Stomach (tissue), 9 donors: ENCODE data around the gene WASF2. TPM values are rescaled to one million over a fixed set of nuclear protein-coding genes. Genes with fewer than 3 reads are reported as not detected.
"Not testable (repeated sequence)": the region's sequence is repeated elsewhere in the genome, so short reads cannot be mapped to it uniquely, and the experiment has no call there.

Experiments
- DNase-seq, 2 donors: peaks; one replicate each; pipeline versions ENCODE4 v3.0.0 to v3.0.0-alpha.2; 2013 to 2019
- H3K27ac ChIP-seq, 5 donors: fragments of 200-600 bp in 4 of 5; sonication (generic) in 4 of 5; one replicate each; pipeline ENCODE4 v1.5.1; 2013 to 2019; ENCODE audit warnings: mild to moderate bottlenecking in 1 of 5, moderate library complexity in 1 of 5
- H3K27me3 ChIP-seq, 3 donors: fragments of 200-600 bp; sonication (generic); one replicate each; pipeline ENCODE4 v1.5.1; 2017 to 2019; ENCODE audit warnings: mixed run types in 1 of 3
- H3K36me3 ChIP-seq, 4 donors: fragments of 200-600 bp; sonication (generic); 1 replicate in 3 of 4; 2 replicates in 1 of 4; pipeline ENCODE4 v1.5.1; 2016 to 2019
- H3K4me1 ChIP-seq, 4 donors: fragments of 200-600 bp; sonication (generic); one replicate each; pipeline ENCODE4 v1.5.1; 2016 to 2019
- H3K4me3 ChIP-seq, 4 donors: fragments of 200-600 bp; sonication (generic) in 3 of 4; one replicate each; pipeline ENCODE4 v1.5.1; 2016 to 2019; ENCODE audit warnings: mild to moderate bottlenecking in 1 of 4
- H3K9me3 ChIP-seq, 4 donors: fragments of 200-600 bp; sonication (generic); one replicate each; pipeline ENCODE4 v1.5.1; 2016 to 2019
- CTCF ChIP-seq, 7 experiments: fragments of 450-650 bp in 4 of 7; fragments of 200-600 bp in 3 of 7; sonication (generic) in 3 of 7; IDR thresholded peaks; one replicate each; pipeline ENCODE4 v1.5.1; 2016 to 2019; ENCODE audit warnings: antibody characterized with exemption in 7 of 7, control low read depth in 2 of 7, mild to moderate bottlenecking in 1 of 7
- EP300 ChIP-seq: sonication (generic); formaldehyde crosslinking; IDR thresholded peaks from one replicate; pipeline ENCODE4 v1.6.1; 2017; ENCODE audit warnings: antibody characterized with exemption
- POLR2A ChIP-seq, 4 donors: fragments of 450-650 bp; IDR thresholded peaks; one replicate each; pipeline ENCODE4 v1.6.1; 2016; ENCODE audit warnings: antibody characterized with exemption in 4 of 4, control low read depth in 2 of 4, mild to moderate bottlenecking in 1 of 4, moderate library complexity in 1 of 4
- POLR2AphosphoS5 ChIP-seq, 3 donors: sonication (generic); formaldehyde crosslinking; IDR thresholded peaks; one replicate each; pipeline ENCODE4 v1.6.1; 2016; ENCODE audit warnings: antibody characterized with exemption in 3 of 3
- WGBS, 5 donors: extraction: QIAGEN DNeasy Blood & Tissue Kit in 3 of 5; methylation state at CpG; one replicate each; pipeline versions ENCODE4 v1.1.5 to v1.1.7; 2013 to 2018; 5-methylcytosine and 5-hydroxymethylcytosine counted together
- intact Hi-C: fragments of 100-400 bp; cut with DNase I; formaldehyde crosslinking; loops from one replicate; pipeline ENCODE4 v1.15.1; 2023; ENCODE audit warnings: low total_unique reads
- polyA plus RNA-seq, 3 donors: library from polyadenylated mRNA; stranded (reverse); fragments of 200-250 nt; gene quantifications; one replicate each; pipeline ENCODE4 v1.2.3, GENCODE V29; 2013
- total RNA-seq, 5 donors: library from RNA; depleted of rRNA; stranded (reverse); fragments of >200 nt; gene quantifications; one replicate each; pipeline versions ENCODE4 v1.1.0 to v1.2.3, GENCODE V29; 2014 to 2016
- donor health status: healthy with polysubstance abuse.
- donor health status: Bipolar disorder and iron deficiency.
- donor health status: healthy.

WASF2 gene
- total and polyA plus RNA-seq, 8 donors, result 24.7 to 82.1 (median 54.7) TPM

- Histone ChIP-seq H3K27ac (peak overlapping the region in 4 of 5 donors; percentile 39 to 88 (median 78)), H3K36me3 (peaks cover 0 to 17% (median 11%) of the 10 kb centered on the region in 4 donors), H3K4me1 (peaks cover 51 to 75% (median 62%) of the 10 kb centered on the region in 4 donors), H3K4me3 (no peak overlapping the region), H3K9me3 (no peaks in the 10 kb centered on the region), H3K27me3 (no peaks in the 10 kb centered on the region)
- no peak for TF ChIP-seq CTCF (IDR thresholded peaks at IDR 0.05)
- intact Hi-C loops, result no loop called here
- 69 to 86% (median 82%) methylated on average over 1 of the region's 1 CpG for whole genome bisulfite sequencing, 5 donors
- peak in 1 of 2 donors; percentile 30 for DNase-seq
These were observed 51.3 kb downstream of the WASF2 start for GRCh38 chr1:27438621-27439061.

- no peaks in the 10 kb centered on the region for H3K27me3 ChIP-seq
- TF ChIP-seq POLR2A (IDR thresholded peaks at IDR 0.05) (peak in 1 of 4 donors; percentile 26), CTCF (IDR thresholded peaks at IDR 0.05) (no peak), POLR2AphosphoS5 (IDR thresholded peaks at IDR 0.05) (peak; percentile 45 to 87 (median 85))
- WGBS, 5 donors, result 19 to 29% (median 21%) methylated on average over 5 of the region's 5 CpGs
- H3K4me1 ChIP-seq, result peaks cover 62 to 88% (median 74%) of the 10 kb centered on the region in 4 donors
- peak overlapping the region; percentile 74 to 88 (median 78) for H3K27ac ChIP-seq
- peak overlapping the region in 2 of 4 donors; percentile 8 to 29 for H3K4me3 ChIP-seq
- DNase-seq, result peak in 1 of 2 donors; percentile 86
- intact Hi-C loops, result no loop called here
- H3K9me3 ChIP-seq, result no peaks in the 10 kb centered on the region
- H3K36me3 ChIP-seq, result peaks cover 0 to 13% (median 8%) of the 10 kb centered on the region in 4 donors
These were observed 53.5 kb downstream of the WASF2 start for GRCh38 chr1:27436204-27437159.

GRCh38 chr1:27435566-27436203 is 54.3 kb downstream of the WASF2 start:
- H3K27ac ChIP-seq, result peak overlapping the region; percentile 74 to 88 (median 78)
- peaks cover 0 to 6% (median 1%) of the 10 kb centered on the region in 4 donors for H3K36me3 ChIP-seq
- TF ChIP-seq CTCF (IDR thresholded peaks at IDR 0.05), result no peak
- no peak for TF ChIP-seq POLR2A (IDR thresholded peaks at IDR 0.05)
- no peak for TF ChIP-seq EP300
- peak in 1 of 3 donors; percentile 13 for TF ChIP-seq POLR2AphosphoS5 (IDR thresholded peaks at IDR 0.05)
- no peaks in the 10 kb centered on the region for H3K27me3 ChIP-seq
- peaks cover 68 to 96% (median 80%) of the 10 kb centered on the region in 4 donors for H3K4me1 ChIP-seq
- intact Hi-C loops, result no loop called here
- 44 to 58% (median 48%) methylated on average over 2 of the region's 2 CpGs for WGBS, 5 donors
- peak in 1 of 2 donors; percentile 62 for DNase-seq
- H3K4me3 ChIP-seq, result peak overlapping the region in 2 of 4 donors; percentile 8 to 29
- no peaks in the 10 kb centered on the region for H3K9me3 ChIP-seq

GRCh38 chr1:27433706-27434105 is 56.3 kb downstream of the WASF2 start:
- intact Hi-C loops, result no loop called here
- DNase-seq, result no peak
- 74 to 93% (median 85%) methylated on average over 3 of the region's 3 CpGs for WGBS, 5 donors
- TF ChIP-seq POLR2AphosphoS5 (IDR thresholded peaks at IDR 0.05) (no peak), CTCF (IDR thresholded peaks at IDR 0.05) (no peak), EP300 (no peak), POLR2A (IDR thresholded peaks at IDR 0.05) (no peak)
- H3K27me3 ChIP-seq, result no peaks in the 10 kb centered on the region
- H3K27ac ChIP-seq, result peak overlapping the region in 3 of 5 donors; percentile 78 to 88 (median 81)
- H3K9me3 ChIP-seq, result no peaks in the 10 kb centered on the region
- H3K4me1 ChIP-seq, result peaks cover 73 to 98% (median 90%) of the 10 kb centered on the region in 4 donors
- H3K4me3 ChIP-seq, result no peak overlapping the region
- H3K36me3 ChIP-seq, result no peaks in the 10 kb centered on the region

GRCh38 chr1:27432725-27433124 is 57.2 kb downstream of the WASF2 start:
- H3K36me3 ChIP-seq, intact Hi-C loops, H3K9me3 ChIP-seq, H3K4me3 ChIP-seq, H3K27me3 ChIP-seq, DNase-seq: not testable (repeated sequence)
- Histone ChIP-seq H3K27ac (peak overlapping the region in 2 of 5 donors; percentile 78 to 81), H3K4me1 (peaks cover 74 to 98% (median 90%) of the 10 kb centered on the region in 4 donors)
- WGBS, 5 donors, result 67 to 86% (median 73%) methylated on average over 1 of the region's 1 CpG
